Kidney (tissue), 14 donors: ENCODE measurements around the gene MKNK1. TPM values are rescaled to one million over a fixed set of nuclear protein-coding genes. Genes with fewer than 3 reads are reported as not detected.
A peak's percentile ranks its signal among the peaks of the same experiment; 100 is the strongest.

Experiments
- DNase-seq, 5 donors: peaks; one replicate each; pipeline ENCODE4 v3.0.0-alpha.2; 2013 to 2020
- FAIRE-seq: peaks from 2 replicates; lab custom pipeline; 2012; peaks lifted over from hg19 to GRCh38; lab: Jason Lieb, UNC
- H3K27ac ChIP-seq, 2 donors: one replicate each; pipeline ENCODE4 v1.7.0; 2013; ENCODE audit warnings: low read depth in 2 of 2, low read length in 2 of 2, inconsistent platforms in 1 of 2
- H3K27me3 ChIP-seq: one replicate; pipeline ENCODE4 v1.7.1; 2013; ENCODE audit warnings: low read length, inconsistent platforms; ENCODE audit not compliant: control insufficient read depth, insufficient read depth
- H3K36me3 ChIP-seq, 3 donors: one replicate each; pipeline versions ENCODE4 v1.7.0 to v1.7.1; 2013; ENCODE audit warnings: low read length in 3 of 3, control low read depth in 1 of 3, inconsistent platforms in 1 of 3; ENCODE audit not compliant: insufficient read depth in 3 of 3, control insufficient read depth in 2 of 3
- H3K4me1 ChIP-seq, 3 donors: one replicate each; pipeline versions ENCODE4 v1.7.0 to v1.7.1; 2013; ENCODE audit warnings: low read length in 3 of 3, inconsistent platforms in 1 of 3, low read depth in 1 of 3; ENCODE audit not compliant: control insufficient read depth in 2 of 3, insufficient read depth in 2 of 3
- H3K4me3 ChIP-seq, 3 donors: one replicate each; pipeline versions ENCODE4 v1.7.0 to v1.8.1; 2013; ENCODE audit warnings: low read length in 3 of 3, control low read depth in 1 of 3, inconsistent platforms in 1 of 3
- H3K9ac ChIP-seq, 3 donors: one replicate each; pipeline versions ENCODE4 v1.7.0 to v1.7.1; 2013; ENCODE audit warnings: low read length in 3 of 3, control low read depth in 1 of 3, inconsistent platforms in 1 of 3
- H3K9me3 ChIP-seq, 3 donors: one replicate each; pipeline versions ENCODE4 v1.7.0 to v1.7.1; 2013; ENCODE audit warnings: low read length in 3 of 3, control low read depth in 1 of 3, inconsistent platforms in 1 of 3; ENCODE audit not compliant: control insufficient read depth in 2 of 3, insufficient read depth in 1 of 3
- intact Hi-C: fragments of 100-400 bp; cut with DNase I; formaldehyde crosslinking; loops from one replicate; pipeline ENCODE4 v1.11.1; 2022
- polyA plus RNA-seq: library from polyadenylated mRNA; stranded (reverse); fragments of 350-450 nt; fragmentation: Illumina TruSeq; extraction: RNeasy Lipid Tissue Mini Kit (QIAGEN cat#74804); gene quantifications from one replicate; pipeline ENCODE4 v1.2.3, GENCODE V29; 2014; ENCODE audit warnings: low read depth, low replicate concordance; ENCODE audit not compliant: insufficient read depth
- total RNA-seq: library from RNA; stranded (reverse); fragmentation: NEBNext Ultra II Directional; extraction: Animal tissue kit (Norgen Biotek cat#: 25700); gene quantifications from one replicate; pipeline ENCODE4 v1.2.1, GENCODE V29; 2021
- TF ChIP-seq, protein P1 (sequence below): IDR thresholded peaks from 3 replicates; pipeline ENCODE4 v1.5.1; 2012; ENCODE audit warnings: mild to moderate bottlenecking, moderate library complexity, borderline replicate concordance; ENCODE audit not compliant: insufficient read depth; ENCODE audit errors: extremely low read depth
- donor health status: control.
- donor health status: control.
- donor health status: control.
- donor health status: control.
- donor health status: control.
- donor health status: DM: yes; HTN: yes; CAD: no.
- donor health status: Normal renal cell carcinoma (clear cell type).

Gene MKNK1
- total and polyA plus RNA-seq, 2 donors from 2014 or later, result 17.5 to 49.7 TPM

DNA sequence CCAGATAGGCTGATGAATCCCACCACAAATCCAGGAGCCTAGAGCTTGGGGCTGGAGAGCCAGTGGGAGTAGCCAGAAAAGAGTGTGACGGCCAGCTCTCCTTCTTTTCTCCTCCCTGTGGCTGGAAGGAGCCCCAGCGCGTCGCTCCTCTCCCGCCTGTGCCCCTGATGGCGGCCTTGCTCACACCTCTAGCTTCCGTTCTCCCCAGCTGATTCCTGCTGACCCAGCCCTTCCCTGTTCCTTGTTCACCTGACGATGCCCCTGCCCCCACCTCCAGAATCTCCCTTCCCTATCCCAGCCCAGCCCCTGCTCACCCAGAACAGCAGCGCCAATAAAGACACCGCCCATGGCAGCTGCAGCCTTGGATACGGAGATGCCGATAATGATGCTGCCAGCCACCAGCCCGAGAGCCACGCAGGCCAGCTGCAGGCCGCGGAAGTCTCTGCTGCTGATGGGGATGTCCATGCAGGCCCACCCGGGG, 53.3 kb downstream of the MKNK1 start:
- H3K9ac ChIP-seq, result no peak overlapping the region
- intact Hi-C loops, result no loop called here
- no peak overlapping the region for H3K27ac ChIP-seq
- no peaks in the 10 kb centered on the region for H3K4me1 ChIP-seq
- no peak overlapping the region for H3K4me3 ChIP-seq
- TF ChIP-seq, protein P1, sequence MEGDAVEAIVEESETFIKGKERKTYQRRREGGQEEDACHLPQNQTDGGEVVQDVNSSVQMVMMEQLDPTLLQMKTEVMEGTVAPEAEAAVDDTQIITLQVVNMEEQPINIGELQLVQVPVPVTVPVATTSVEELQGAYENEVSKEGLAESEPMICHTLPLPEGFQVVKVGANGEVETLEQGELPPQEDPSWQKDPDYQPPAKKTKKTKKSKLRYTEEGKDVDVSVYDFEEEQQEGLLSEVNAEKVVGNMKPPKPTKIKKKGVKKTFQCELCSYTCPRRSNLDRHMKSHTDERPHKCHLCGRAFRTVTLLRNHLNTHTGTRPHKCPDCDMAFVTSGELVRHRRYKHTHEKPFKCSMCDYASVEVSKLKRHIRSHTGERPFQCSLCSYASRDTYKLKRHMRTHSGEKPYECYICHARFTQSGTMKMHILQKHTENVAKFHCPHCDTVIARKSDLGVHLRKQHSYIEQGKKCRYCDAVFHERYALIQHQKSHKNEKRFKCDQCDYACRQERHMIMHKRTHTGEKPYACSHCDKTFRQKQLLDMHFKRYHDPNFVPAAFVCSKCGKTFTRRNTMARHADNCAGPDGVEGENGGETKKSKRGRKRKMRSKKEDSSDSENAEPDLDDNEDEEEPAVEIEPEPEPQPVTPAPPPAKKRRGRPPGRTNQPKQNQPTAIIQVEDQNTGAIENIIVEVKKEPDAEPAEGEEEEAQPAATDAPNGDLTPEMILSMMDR, result no peak
- FAIRE-seq, result no peak
- no peaks in the 10 kb centered on the region for H3K36me3 ChIP-seq
- DNase-seq, result peak in 1 of 5 donors; percentile 57
- H3K27me3 ChIP-seq, result no peaks in the 10 kb centered on the region
- no peaks in the 10 kb centered on the region for H3K9me3 ChIP-seq

- peak; percentile 56 to 87 (median 85) for DNase-seq
- Histone ChIP-seq H3K9ac (no peak overlapping the region), H3K4me3 (no peak overlapping the region), H3K4me1 (no peaks in the 10 kb centered on the region), H3K27me3 (no peaks in the 10 kb centered on the region), H3K27ac (no peak overlapping the region), H3K36me3 (no peaks in the 10 kb centered on the region), H3K9me3 (no peaks in the 10 kb centered on the region)
- TF ChIP-seq, protein P1, result no peak
- no peak for FAIRE-seq
- intact Hi-C loops, result no loop called here
Measured at GRCh38 chr1:46549697-46550681, 54.1 kb downstream of the MKNK1 start.

DNA sequence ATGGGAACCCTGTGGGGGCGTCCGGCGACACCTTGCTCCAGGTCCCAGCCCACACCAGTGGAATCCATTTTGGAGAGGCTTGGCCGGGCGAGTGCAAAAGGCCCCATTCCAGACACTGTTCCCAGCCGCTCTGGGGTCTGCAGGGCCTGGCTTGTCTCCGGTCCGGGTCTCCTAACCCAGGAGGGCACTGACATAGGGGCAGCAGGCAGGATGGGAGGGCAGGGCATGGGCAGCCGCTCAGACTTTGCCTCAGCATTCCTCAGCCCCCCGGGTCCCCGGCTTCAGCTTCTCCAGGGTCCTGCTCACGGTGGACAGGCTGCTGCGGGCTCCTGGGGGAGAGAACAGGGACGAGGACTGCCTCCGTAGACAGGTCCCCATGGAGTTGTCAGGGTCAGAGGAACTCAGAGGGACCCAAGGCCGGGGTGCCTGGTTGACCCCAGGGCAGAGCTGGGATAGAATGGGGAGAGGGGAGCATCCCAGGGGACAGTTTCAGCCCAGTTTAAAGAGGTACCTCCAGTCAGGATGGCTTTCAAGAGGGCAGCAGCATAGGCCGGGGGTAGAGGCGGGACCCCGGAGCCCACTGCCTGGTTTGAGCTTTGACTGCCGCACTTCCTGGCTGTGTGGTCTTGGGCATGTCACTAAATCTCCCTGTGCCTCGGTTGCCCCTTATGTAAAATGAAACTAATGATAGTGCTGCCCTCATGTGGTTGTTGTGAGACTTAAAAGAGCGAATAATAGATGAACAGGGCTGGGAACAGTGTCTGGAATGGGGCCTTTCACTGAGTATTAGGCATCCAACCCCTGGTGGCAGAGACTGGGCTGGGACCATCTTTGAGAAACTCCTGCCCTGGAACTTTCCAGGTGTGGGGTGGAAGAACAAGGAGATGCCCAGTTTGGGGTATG, 56.3 kb downstream of the MKNK1 start:
- Histone ChIP-seq H3K4me3 (no peak overlapping the region), H3K27ac (no peak overlapping the region), H3K9me3 (no peaks in the 10 kb centered on the region), H3K9ac (no peak overlapping the region), H3K27me3 (peaks cover 8% of the 10 kb centered on the region), H3K36me3 (no peaks in the 10 kb centered on the region), H3K4me1 (no peaks in the 10 kb centered on the region)
- intact Hi-C loops, result no loop called here
- peak in 2 of 5 donors; percentile 59 to 62 for DNase-seq
- TF ChIP-seq, protein P1, result peak; percentile 46
- no peak for FAIRE-seq
